Activated naive CD8-positive, alpha-beta T cell treated with anti-CD3 and anti-CD28 coated beads, Interleukin-2, amount 50 U/mL, for 16 hours (primary cell): Measurements from ENCODE around the gene GRIA3.

Experiments
- DNase-seq: peaks from one replicate; pipeline ENCODE4 v3.0.0-alpha.2; 2020; ENCODE audit warnings: low read depth, low spot score

GRIA3 gene

GRCh38 chrX:123184219-123184865, at the start of gene GRIA3:
Gene GRIA3, plus strand, starts transcription at chrX:123184278. Its CDS starts 258 bp downstream, at chrX:123184536.
- no peak for DNase-seq

GRCh38 chrX:123138473-123138872, 45.6 kb upstream of the GRIA3 start:
- no peak for DNase-seq

- DNase-seq = no peak
These were observed 43.6 kb upstream of the GRIA3 start for GRCh38 chrX:123140454-123140853.

DNA sequence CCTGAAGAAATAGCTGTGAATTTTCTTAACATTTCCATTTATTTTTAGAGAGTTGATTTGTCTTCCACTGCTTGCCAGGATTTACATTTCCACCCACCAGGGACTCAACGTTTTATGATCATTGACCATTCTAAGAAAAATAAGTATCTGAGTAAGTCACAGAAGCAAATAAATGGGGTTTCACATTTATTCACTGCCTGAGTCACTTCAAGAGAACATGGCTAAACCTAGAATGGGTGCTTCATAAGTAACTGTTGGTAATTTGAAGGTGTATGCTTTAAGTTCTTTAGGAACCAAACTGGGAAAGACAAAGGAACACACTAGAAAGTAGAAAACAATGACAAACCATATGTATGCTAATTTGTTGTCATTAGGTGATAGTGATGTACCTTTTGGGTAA, 43.2 kb upstream of the GRIA3 start:
- DNase-seq = no peak

DNA sequence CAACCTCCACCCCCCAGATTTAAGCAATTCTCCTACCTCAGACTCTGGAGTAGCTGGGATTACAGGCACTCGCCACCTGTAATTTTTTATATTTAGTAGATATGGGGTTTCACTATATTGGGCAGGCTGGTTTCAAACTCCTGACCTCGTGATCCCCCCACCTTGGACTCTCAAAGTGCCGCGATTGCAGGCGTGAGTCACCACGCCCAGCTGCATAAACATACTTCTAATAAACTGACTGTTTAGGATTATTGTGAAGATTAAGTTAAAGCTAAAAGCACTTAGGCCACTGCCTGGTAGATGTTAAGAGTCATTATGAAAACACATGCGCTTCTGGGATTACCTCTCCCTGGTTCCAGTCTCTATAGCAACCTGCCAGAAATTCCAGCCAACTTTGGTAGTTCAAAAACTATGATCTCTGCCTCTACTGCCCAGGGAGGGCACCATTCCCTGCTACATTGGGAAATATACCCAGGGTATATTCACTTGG, 30.2 kb upstream of the GRIA3 start:
- no peak for DNase-seq

- DNase-seq = no peak
These were observed 28.8 kb upstream of the GRIA3 start for GRCh38 chrX:123155327-123155726.

- DNase-seq = no peak
These were observed 26.5 kb upstream of the GRIA3 start for GRCh38 chrX:123157586-123157985.

GRCh38 chrX:123159403-123159802, 24.7 kb upstream of the GRIA3 start:
- DNase-seq = no peak

DNA sequence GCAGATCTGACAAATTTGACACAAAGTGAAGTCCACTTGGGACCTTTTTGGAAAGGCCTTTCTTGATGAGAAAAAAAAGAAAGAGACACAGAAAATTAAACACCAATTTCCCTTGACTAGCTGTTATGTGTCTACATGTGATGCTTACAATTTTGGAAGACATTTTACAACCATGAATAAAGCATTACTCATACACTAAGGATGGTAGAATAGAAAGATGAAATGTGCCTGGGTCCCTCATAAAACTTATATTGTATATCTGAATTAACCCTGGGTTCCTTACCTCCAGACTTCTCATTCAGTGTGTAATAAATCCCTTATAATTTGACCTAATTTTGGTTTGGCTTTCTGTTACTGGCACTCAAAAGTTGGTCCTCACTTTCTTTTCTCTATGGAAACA, 16.5 kb upstream of the GRIA3 start:
- DNase-seq = no peak

- no peak for DNase-seq
These were observed 14.7 kb upstream of the GRIA3 start for GRCh38 chrX:123169247-123169901.

- no peak for DNase-seq
These were observed 13.5 kb upstream of the GRIA3 start for GRCh38 chrX:123170546-123170945.

- no peak for DNase-seq
These were observed 12.3 kb upstream of the GRIA3 start for GRCh38 chrX:123171781-123172180.

DNA sequence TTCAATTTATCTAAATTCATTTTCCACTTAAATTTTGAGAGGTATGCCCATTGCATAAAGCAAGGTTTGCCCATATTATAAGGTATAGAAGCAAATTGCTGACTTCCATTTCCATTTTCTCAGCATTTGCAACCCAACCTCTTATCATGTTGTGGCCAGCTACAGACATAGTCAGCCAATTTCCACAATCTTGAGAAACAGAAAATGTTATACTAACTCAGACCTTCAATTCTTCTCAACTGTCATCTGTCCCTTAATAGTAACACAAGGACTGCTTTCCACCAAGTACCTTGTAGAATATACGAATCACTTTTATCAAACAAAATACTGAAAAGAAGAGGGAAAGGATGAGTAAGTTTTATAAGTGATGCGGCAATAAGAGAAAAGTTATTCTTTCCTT, 11.2 kb upstream of the GRIA3 start:
- DNase-seq = no peak

- DNase-seq = no peak
These were observed 10.2 kb upstream of the GRIA3 start for GRCh38 chrX:123173833-123174232.

GRCh38 chrX:123175366-123176122, 8.5 kb upstream of the GRIA3 start:
- no peak for DNase-seq

DNA sequence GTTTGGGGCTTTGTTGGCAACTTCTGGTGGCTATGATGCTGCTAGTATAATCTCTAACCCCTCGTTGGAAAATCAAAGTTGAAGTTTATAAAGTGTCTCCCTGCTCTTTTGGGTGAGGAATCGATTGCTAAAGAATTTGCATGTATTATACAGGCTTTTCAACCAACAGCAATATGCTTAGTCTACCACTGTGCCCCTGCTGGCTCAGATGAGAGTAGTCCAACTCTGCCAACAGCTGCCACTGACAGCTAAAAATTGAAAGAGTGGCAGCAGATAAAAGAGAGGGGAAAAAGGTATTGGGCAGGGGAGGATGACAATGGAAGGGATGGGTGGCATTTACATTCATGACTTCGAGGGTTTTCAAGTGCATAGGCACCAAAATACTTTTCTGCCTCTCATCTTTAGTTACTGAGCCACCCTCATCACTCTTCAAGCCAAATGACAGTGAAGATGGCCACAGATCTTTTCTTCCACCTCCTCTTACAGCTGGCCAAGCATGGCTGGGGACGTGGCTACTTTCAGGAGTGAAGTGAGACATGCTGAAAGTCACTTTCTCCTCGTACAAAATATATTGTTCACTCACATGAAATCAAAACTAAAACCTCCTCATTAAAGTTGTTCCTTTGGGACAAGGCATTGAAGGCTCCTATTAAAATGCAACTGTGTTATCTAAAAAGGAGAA, 2.7 kb upstream of the GRIA3 start:
- DNase-seq = no peak

DNA sequence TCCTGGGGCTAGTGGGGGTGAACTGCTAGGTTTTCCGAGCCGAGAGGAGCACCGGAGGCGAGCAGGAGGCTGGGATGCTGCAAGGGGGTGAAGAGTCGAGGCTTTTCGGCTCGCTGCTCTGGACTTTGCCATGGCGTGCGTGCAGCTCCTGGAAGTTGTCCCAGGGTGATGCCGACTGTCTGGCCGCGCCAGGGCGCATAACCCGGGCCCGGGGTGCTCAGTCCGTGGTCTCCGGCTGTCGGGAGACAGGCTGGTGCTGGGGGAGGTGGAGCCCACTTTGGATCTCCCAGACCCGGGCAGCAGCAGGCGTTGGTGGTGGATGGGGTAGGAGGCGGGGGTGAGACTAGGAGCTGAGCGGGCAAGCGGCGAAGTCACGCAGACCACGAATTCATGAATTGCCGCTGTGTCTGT, 793 bp downstream of the GRIA3 start:
- no peak for DNase-seq

- no peak for DNase-seq
These were observed 1.6 kb downstream of the GRIA3 start for GRCh38 chrX:123185721-123186120.

GRCh38 chrX:123186801-123187200, 2.7 kb downstream of the GRIA3 start:
- DNase-seq = no peak

DNA sequence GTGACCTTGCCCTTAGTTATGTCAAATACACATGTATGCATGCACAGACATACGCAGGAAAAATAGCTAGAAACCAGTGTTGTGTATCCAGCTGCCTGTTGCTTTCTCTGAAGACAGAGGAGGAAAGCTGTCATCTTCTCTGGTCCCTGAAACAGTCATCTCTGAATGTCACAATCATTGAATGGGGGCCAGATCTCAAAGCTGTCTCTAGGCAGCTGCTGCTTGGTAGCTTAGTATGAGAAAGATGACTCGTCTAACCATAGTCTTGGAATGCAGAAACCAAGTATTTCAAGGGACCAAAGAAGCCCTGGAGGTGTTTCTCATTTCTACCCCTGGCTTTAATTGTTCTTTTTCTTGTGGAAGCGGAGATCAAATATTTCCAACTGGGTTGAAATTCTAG, 4.0 kb downstream of the GRIA3 start:
- no peak for DNase-seq

DNA sequence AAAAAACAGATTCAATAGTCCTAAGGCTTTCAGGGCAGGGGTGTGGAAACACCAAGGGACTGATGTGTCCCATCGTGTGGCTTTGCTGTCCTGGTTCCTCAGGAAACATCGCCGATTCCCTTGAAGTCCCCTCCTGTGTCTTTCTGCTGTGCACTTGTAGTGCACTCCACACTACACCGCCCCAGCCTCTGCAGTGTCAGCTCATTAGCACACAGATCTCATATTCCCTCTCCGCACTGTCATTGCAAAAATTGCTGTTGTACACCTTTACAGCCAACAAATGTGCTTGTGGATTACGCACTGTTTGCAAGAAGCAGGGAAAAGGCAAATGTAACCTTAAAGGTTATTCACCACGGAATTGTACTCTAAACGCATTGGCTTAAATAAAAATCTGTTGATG, 5.3 kb downstream of the GRIA3 start:
- DNase-seq = no peak

- DNase-seq = no peak
These were observed 6.0 kb downstream of the GRIA3 start for GRCh38 chrX:123190096-123190495.
